IgD-negative memory B cell (primary cell): ENCODE data around the gene APOA4. TPM values are rescaled to one million over a fixed set of nuclear protein-coding genes. Genes with fewer than 3 reads are reported as not detected.
A peak's percentile ranks its signal among the peaks of the same experiment; 100 is the strongest.
"Not testable (repeated sequence)": the region's sequence is repeated elsewhere in the genome, so short reads cannot be mapped to it uniquely, and the experiment has no call there.

Experiments used
- H3K27ac Mint-ChIP-seq, 3 donors: one replicate each; pipeline ENCODE4 v1.8.0; 2020 to 2022; ENCODE audit warnings: mild to moderate bottlenecking in 3 of 3, mixed read lengths in 3 of 3, moderate library complexity in 1 of 3
- H3K27me3 Mint-ChIP-seq: one replicate; pipeline ENCODE4 v1.8.0; 2021; ENCODE audit warnings: mixed read lengths
- H3K36me3 Mint-ChIP-seq: one replicate; pipeline ENCODE4 v1.8.0; 2020; ENCODE audit warnings: mild to moderate bottlenecking, mixed read lengths
- H3K4me1 Mint-ChIP-seq, 3 donors: one replicate each; pipeline ENCODE4 v1.8.0; 2020 to 2022; ENCODE audit warnings: mixed read lengths in 3 of 3, mild to moderate bottlenecking in 1 of 3
- H3K4me3 Mint-ChIP-seq, 4 donors: one replicate each; pipeline ENCODE4 v1.8.0; 2020 to 2022; ENCODE audit warnings: mild to moderate bottlenecking in 4 of 4, mixed read lengths in 4 of 4, moderate library complexity in 3 of 4
- H3K9me3 Mint-ChIP-seq, 3 donors: one replicate each; pipeline ENCODE4 v1.8.0; 2020 to 2021; ENCODE audit warnings: mixed read lengths in 3 of 3, mild to moderate bottlenecking in 1 of 3
- polyA plus RNA-seq: library from polyadenylated mRNA; unstranded; fragments of 300-500 nt; fragmentation: Illumina TruSeq; gene quantifications from one replicate; pipeline ENCODE4 v1.2.3, GENCODE V29; 2021

Gene APOA4
- polyA plus RNA-seq, 1 donor from 2014 or later, result not detected

GRCh38 chr11:116811194-116811593 is 11.9 kb downstream of the APOA4 start:
- Mint-ChIP-seq H3K27ac (no peak overlapping the region), H3K4me1 (no peaks in the 10 kb centered on the region), H3K27me3 (peaks cover 5% of the 10 kb centered on the region), H3K9me3 (peaks cover 0 to 3% (median 0%) of the 10 kb centered on the region in 3 donors), H3K36me3 (no peaks in the 10 kb centered on the region), H3K4me3 (no peak overlapping the region)

DNA sequence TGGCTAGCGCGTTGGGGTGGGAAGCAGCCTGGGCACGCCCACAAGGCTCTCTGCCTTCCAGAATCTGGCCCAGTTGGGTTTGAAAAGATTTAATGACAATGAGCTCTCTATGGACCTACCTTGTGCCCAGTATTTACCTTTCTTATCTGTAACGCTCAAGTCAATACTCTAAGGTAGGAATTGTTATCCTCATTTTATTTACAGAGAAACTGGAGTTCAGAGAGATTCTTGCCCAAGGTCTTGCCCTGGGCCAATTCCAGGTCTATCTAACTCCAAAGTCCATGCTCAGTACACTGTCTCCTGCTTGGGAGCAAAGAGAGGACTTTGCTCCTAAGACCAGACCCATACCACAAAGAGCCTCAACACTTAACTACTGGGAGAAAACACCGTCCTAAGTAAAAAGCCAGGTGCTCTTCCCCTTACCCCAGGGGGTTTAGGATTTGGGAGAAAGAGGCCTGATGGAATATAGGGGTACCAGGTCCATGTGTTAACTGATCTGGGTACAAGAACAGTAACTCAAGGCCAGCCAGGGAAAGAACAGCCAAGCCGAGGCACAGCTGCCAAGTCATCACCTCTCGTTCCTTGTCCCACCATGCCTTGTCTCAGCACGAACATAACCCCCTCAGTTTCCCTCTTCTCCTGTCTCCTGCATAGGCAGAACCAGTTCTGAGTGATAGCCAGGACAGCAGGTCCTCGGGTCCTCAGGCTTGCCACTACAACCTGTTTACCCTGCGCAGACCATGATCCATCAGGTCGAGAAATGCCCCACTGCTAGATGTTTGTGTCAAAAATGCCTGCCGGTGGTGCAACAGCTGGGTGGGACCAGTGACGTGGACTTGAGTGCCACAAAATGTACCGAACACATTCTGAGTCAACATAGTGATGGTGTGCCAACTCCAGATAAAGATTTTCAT is 14.6 kb downstream of the APOA4 start:
- H3K4me1 Mint-ChIP-seq, result no peaks in the 10 kb centered on the region
- H3K36me3 Mint-ChIP-seq, result no peaks in the 10 kb centered on the region
- H3K27me3 Mint-ChIP-seq, result peaks cover 10% of the 10 kb centered on the region
- no peak overlapping the region for H3K27ac Mint-ChIP-seq
- no peak overlapping the region for H3K4me3 Mint-ChIP-seq
- H3K9me3 Mint-ChIP-seq, result peaks cover 0 to 5% (median 0%) of the 10 kb centered on the region in 3 donors

DNA sequence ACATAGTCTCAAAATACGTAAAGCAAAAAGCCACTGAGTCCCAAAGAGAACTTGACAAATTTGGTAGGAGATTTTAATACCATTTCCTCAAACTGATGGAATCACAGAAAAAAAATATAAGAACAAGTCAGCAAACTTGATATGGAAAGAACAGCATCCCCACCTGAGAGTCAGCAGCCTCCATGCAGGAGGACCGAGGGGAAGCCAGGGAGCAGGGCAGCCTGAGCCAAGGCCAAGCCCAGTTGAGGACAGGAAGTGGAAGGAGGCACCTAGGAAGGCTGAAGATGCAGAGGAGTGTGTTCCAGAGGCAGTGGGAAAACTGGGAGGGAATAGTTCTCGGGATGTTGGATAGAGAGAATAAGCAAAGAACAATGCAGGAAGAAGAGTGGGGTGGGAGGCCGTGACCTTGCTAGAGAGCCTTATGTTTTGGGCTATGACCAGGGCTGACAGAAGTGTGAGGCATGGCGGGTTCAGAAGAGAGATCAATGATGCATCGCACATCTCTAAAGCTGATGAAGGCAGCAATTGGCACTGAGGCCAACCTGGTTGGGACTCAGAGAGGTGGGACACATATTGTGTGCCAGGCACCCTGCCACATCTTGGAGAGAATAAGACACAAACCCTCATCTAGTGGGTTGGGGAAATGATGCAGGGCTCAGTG is 15.4 kb downstream of the APOA4 start:
- peaks cover 0 to 4% (median 0%) of the 10 kb centered on the region in 3 donors for H3K9me3 Mint-ChIP-seq
- peaks cover 1% of the 10 kb centered on the region for H3K36me3 Mint-ChIP-seq
- no peak overlapping the region for H3K4me3 Mint-ChIP-seq
- H3K27ac Mint-ChIP-seq, result no peak overlapping the region
- peaks cover 11% of the 10 kb centered on the region for H3K27me3 Mint-ChIP-seq
- H3K4me1 Mint-ChIP-seq, result no peaks in the 10 kb centered on the region

GRCh38 chr11:116804001-116804400 is 19.1 kb downstream of the APOA4 start:
- no peaks in the 10 kb centered on the region for H3K4me1 Mint-ChIP-seq
- H3K27ac Mint-ChIP-seq, result peak overlapping the region in 1 of 3 donors; percentile 28
- peaks cover 1% of the 10 kb centered on the region for H3K36me3 Mint-ChIP-seq
- H3K4me3 Mint-ChIP-seq, result no peak overlapping the region
- H3K27me3 Mint-ChIP-seq, result peaks cover 9% of the 10 kb centered on the region
- H3K9me3 Mint-ChIP-seq, result peaks cover 0 to 2% (median 0%) of the 10 kb centered on the region in 3 donors

DNA sequence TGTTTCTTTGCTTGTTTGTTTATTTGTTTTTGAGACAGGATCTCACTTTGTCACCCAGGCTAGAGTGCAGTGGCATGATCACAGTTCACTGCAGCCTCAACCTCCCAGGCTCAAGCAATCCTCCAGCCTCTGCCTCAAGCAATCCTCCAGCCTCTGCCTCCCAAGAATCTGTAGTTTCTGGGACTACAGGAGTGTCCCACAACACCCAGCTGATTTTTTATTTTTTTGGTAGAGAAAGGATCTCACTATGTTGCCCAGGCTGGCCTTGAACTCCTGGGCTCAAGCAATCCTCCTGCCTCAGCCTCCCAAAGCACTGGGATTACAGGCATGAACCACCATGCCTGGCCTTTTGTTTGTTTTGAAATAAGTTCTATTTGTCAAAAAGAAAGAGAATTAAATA is 21.4 kb downstream of the APOA4 start:
- not testable (repeated sequence) for H3K9me3 Mint-ChIP-seq, H3K4me3 Mint-ChIP-seq, H3K27me3 Mint-ChIP-seq, H3K4me1 Mint-ChIP-seq, H3K27ac Mint-ChIP-seq, H3K36me3 Mint-ChIP-seq

- Mint-ChIP-seq H3K27ac (no peak overlapping the region), H3K36me3 (peaks cover 1% of the 10 kb centered on the region), H3K9me3 (peaks cover 0 to 2% (median 0%) of the 10 kb centered on the region in 3 donors), H3K27me3 (peaks cover 9% of the 10 kb centered on the region), H3K4me1 (peaks cover 0 to 3% (median 0%) of the 10 kb centered on the region in 3 donors), H3K4me3 (no peak overlapping the region)
Measured at GRCh38 chr11:116800610-116801009, 22.5 kb downstream of the APOA4 start.

- Mint-ChIP-seq H3K27ac (no peak overlapping the region), H3K9me3 (no peaks in the 10 kb centered on the region), H3K4me1 (peaks cover 0 to 3% (median 0%) of the 10 kb centered on the region in 3 donors), H3K4me3 (peak overlapping the region in 1 of 4 donors; percentile 41), H3K36me3 (peaks cover 1% of the 10 kb centered on the region), H3K27me3 (peaks cover 3% of the 10 kb centered on the region)
Measured at GRCh38 chr11:116798368-116798767, 24.7 kb downstream of the APOA4 start.

GRCh38 chr11:116797816-116798215 is 25.3 kb downstream of the APOA4 start:
- H3K27ac Mint-ChIP-seq, result no peak overlapping the region
- H3K4me3 Mint-ChIP-seq, result no peak overlapping the region
- H3K9me3 Mint-ChIP-seq, result no peaks in the 10 kb centered on the region
- peaks cover under 1% of the 10 kb centered on the region for H3K36me3 Mint-ChIP-seq
- H3K4me1 Mint-ChIP-seq, result peaks cover 0 to 3% (median 0%) of the 10 kb centered on the region in 3 donors
- H3K27me3 Mint-ChIP-seq, result peaks cover 3% of the 10 kb centered on the region

GRCh38 chr11:116796548-116796947 is 26.6 kb downstream of the APOA4 start:
- no peaks in the 10 kb centered on the region for H3K36me3 Mint-ChIP-seq
- no peaks in the 10 kb centered on the region for H3K9me3 Mint-ChIP-seq
- H3K27me3 Mint-ChIP-seq, result peaks cover 3% of the 10 kb centered on the region
- H3K4me1 Mint-ChIP-seq, result peaks cover 0 to 3% (median 0%) of the 10 kb centered on the region in 3 donors
- no peak overlapping the region for H3K4me3 Mint-ChIP-seq
- no peak overlapping the region for H3K27ac Mint-ChIP-seq

DNA sequence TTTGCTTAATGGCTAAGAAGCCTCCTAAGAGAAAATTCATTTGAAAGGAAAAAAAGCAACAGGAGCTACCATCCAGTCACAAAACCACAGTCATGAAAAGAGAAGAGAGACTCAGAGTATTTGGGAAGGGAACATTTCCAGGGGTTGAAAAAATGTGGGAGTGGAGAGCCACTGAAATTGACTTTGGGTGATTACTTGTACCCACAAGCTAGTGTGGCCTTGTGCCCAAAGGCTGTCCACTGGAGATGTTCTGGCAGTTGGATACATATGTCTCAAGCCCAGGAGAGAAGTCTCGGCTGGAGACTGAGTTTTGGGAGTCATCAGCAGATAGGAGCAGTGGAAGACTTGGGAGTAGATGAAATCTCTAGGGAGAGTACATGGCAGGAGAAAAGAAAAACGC is 28.3 kb downstream of the APOA4 start:
- no peaks in the 10 kb centered on the region for H3K36me3 Mint-ChIP-seq
- H3K27me3 Mint-ChIP-seq, result peaks cover 5% of the 10 kb centered on the region
- no peak overlapping the region for H3K4me3 Mint-ChIP-seq
- H3K4me1 Mint-ChIP-seq, result peaks cover 0 to 3% (median 3%) of the 10 kb centered on the region in 3 donors
- H3K9me3 Mint-ChIP-seq, result no peaks in the 10 kb centered on the region
- no peak overlapping the region for H3K27ac Mint-ChIP-seq

DNA sequence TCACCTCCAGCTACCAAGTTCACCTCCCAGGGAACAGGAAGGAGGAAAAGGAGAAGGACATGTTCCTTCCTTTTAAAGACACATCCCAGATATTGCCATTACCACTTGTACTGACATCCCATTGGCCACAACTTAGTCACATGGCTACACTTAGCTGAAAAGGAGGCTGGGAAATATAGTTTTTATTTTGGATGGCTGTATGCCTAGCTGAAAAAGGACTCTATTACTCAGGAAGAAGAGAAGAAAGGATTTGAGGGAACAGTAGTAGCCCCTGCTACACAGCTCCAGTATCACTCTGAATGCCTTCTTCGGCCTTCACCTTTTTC is 29.4 kb downstream of the APOA4 start:
- Mint-ChIP-seq H3K4me1 (peaks cover 0 to 3% (median 3%) of the 10 kb centered on the region in 3 donors), H3K27me3 (peaks cover 5% of the 10 kb centered on the region), H3K27ac (no peak overlapping the region), H3K9me3 (no peaks in the 10 kb centered on the region), H3K4me3 (no peak overlapping the region), H3K36me3 (no peaks in the 10 kb centered on the region)

DNA sequence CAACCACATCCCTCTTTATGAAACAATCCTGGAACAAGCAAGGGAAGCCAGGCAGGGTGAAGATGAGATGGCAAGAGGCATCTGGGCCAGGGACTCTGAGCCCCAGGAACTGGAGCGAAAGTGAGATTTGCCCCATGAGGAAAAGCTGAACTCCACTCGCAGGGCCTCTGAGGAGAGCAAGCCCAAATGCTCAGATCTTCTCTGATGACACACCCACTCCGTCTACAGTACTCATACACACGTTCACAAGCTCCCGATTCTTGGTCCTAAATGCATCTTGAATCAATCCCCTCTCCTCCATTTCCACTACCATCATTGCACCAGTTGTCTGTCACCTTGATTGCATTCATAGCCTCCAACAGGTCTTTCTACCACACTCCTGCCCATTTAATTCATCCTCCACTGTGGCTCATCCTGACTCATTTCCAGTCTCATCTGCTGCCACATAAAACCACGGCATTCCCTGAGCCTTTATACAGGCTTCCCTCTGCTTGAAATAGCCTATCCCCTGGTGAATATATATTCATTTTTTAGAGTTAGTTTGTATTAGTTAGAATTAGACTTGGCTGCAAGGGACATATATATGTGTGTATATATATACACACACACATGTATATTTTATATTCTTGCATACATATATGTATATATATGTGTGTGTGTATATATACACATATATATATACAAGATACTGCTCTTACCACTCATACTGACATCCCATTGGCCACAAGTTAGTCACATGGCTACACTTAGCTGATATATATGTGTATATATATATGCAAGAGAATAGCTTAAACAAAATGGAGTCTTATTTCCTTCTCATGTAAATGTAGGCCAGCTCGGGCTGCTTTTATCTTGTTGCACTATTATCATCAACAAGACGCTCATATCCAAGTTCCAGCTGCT is 30.0 kb downstream of the APOA4 start:
- Mint-ChIP-seq H3K27me3 (peaks cover 4% of the 10 kb centered on the region), H3K4me1 (peaks cover 5 to 7% (median 6%) of the 10 kb centered on the region in 3 donors), H3K9me3 (no peaks in the 10 kb centered on the region), H3K4me3 (peak overlapping the region in 1 of 4 donors; percentile 1), H3K36me3 (no peaks in the 10 kb centered on the region), H3K27ac (peak overlapping the region in 1 of 3 donors; percentile 14)

DNA sequence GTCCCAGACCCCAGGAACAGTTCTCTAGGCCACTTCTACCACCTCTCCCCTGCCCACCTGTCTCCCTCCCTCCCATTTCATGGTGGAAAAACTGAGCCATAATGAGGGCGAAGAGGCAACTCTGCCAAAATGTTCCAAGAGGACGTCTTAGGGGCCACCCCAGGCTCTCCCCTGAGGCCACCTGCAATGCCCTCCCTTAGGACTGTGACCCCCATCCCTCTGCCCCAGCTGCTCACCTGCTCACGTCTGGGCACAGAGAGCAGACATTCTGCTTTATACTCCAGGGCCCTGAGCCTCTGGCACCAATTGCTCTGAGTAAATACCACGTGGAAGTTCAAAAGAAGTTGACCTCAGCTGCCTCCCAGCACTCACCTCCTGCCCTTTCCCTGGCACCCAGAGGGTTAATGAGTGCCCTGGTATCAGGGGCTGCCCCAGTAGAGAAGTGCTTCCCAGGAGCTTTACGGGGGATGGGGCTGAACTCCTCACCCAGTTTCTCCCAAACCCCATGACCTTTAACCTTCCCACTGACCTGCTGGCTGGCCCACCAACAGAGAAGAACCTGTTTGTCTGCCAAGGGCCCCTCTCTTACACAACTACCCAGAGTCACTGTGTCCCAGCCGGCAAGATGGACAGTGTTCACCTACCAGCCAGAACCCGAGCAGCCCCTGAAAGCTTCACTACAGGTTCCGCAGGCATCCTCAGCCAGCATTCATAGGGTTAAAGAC is 30.8 kb downstream of the APOA4 start:
- Mint-ChIP-seq H3K27ac (no peak overlapping the region), H3K4me1 (peaks cover 7 to 9% (median 7%) of the 10 kb centered on the region in 3 donors), H3K9me3 (no peaks in the 10 kb centered on the region), H3K4me3 (no peak overlapping the region), H3K27me3 (peaks cover 4% of the 10 kb centered on the region), H3K36me3 (no peaks in the 10 kb centered on the region)

DNA sequence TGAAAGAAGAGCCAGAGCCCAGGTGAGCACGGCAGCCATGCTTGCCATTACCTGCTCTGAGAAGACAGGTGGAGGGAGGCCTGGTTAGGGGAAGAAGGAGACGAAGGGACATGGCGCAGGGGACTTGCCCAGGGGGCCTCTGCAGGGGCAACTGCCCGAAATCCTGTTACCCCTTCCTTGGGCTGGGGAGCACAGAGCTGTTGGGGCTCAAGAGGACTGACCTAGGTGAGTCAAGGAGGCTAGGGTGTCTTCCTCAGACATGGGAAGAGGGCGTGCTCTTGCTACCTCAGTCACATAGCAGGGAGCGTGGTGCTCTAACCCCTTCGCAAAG is 31.3 kb downstream of the APOA4 start, which contains the start of gene APOA5:
Gene APOA5 (minus strand): TSS at position 67 of the 331 bp plus-strand sequence. CDS start 19 bp downstream, at position 48.
- H3K4me3 Mint-ChIP-seq, result peak within 1 kb of the TSS in 3 of 4 donors; percentile 13 to 74 (median 52)
- H3K27ac Mint-ChIP-seq, result peak within 1 kb of the TSS in 1 of 3 donors; percentile 14
- no peaks in the 10 kb centered on the region for H3K9me3 Mint-ChIP-seq
- H3K27me3 Mint-ChIP-seq, result peaks cover 4% of the 10 kb centered on the region
- H3K4me1 Mint-ChIP-seq, result peaks cover 9 to 12% (median 11%) of the 10 kb centered on the region in 3 donors
- H3K36me3 Mint-ChIP-seq, result peaks cover 4% of the 10 kb centered on the region
